KMS-11 (cell line): Measurements from ENCODE around the gene PHAF1.

Source experiments
- H2AFZ ChIP-seq: fragments of 200-600 bp; sonication (generic); 2 replicates; pipeline ENCODE4 v1.6.1; 2016; ENCODE audit warnings: antibody characterized with exemption, mixed run types, low read depth
- H3K27ac ChIP-seq: fragments of 200-600 bp; sonication (generic); 2 replicates; pipeline ENCODE4 v1.6.1; 2016; ENCODE audit warnings: mild to moderate bottlenecking, mixed run types
- H3K27me3 ChIP-seq: fragments of 200-600 bp; sonication (generic); 2 replicates; pipeline ENCODE4 v1.6.1; 2017; ENCODE audit warnings: mild to moderate bottlenecking, low read depth, mixed run types, moderate library complexity; ENCODE audit not compliant: insufficient read depth
- H3K36me3 ChIP-seq: fragments of 200-600 bp; sonication (generic); 2 replicates; pipeline ENCODE4 v1.6.1; 2017; ENCODE audit warnings: mild to moderate bottlenecking, mixed run types; ENCODE audit not compliant: insufficient read depth
- H3K4me1 ChIP-seq: fragments of 200-600 bp; sonication (generic); 2 replicates; pipeline ENCODE4 v1.6.1; 2016; ENCODE audit warnings: mild to moderate bottlenecking, low read depth, mixed run types; ENCODE audit not compliant: poor library complexity, severe bottlenecking
- H3K4me2 ChIP-seq: fragments of 200-600 bp; sonication (generic); 2 replicates; pipeline ENCODE4 v1.7.0; 2016; ENCODE audit warnings: mild to moderate bottlenecking, mixed run types
- H3K4me3 ChIP-seq: fragments of 200-600 bp; sonication (generic); IDR thresholded peaks from 2 replicates; pipeline ENCODE4 v1.6.1; 2017; ENCODE audit warnings: low read depth, low read length, mixed read lengths; ENCODE audit not compliant: insufficient read depth
- H3K79me2 ChIP-seq: fragments of 200-600 bp; sonication (generic); 2 replicates; pipeline ENCODE4 v1.6.1; 2016; ENCODE audit warnings: low read depth, mixed run types; ENCODE audit not compliant: insufficient read depth
- H3K9ac ChIP-seq: fragments of 200-600 bp; sonication (generic); 2 replicates; pipeline ENCODE4 v1.6.1; 2016; ENCODE audit warnings: mild to moderate bottlenecking, mixed run types
- H4K20me1 ChIP-seq: fragments of 200-600 bp; sonication (generic); 2 replicates; pipeline ENCODE4 v1.6.1; 2016; ENCODE audit warnings: mild to moderate bottlenecking, mixed run types; ENCODE audit not compliant: insufficient read depth
- CTCF ChIP-seq: fragments of 200-600 bp; sonication (generic); conservative IDR thresholded peaks from 2 replicates; pipeline ENCODE4 v1.6.1; 2017; ENCODE audit warnings: low read depth, mild to moderate bottlenecking, antibody characterized with exemption, low read length, moderate library complexity, mixed read lengths

The PHAF1 gene

GRCh38 chr16:67088551-67088950, 21.2 kb upstream of the PHAF1 start:
- no peaks in the 10 kb centered on the region for H3K79me2 ChIP-seq
- no peaks in the 10 kb centered on the region for H4K20me1 ChIP-seq
- H3K36me3 ChIP-seq, result no peaks in the 10 kb centered on the region
- H3K4me3 ChIP-seq, result no peak overlapping the region
- H3K9ac ChIP-seq, result no peak overlapping the region
- H3K4me1 ChIP-seq, result peaks cover 19% of the 10 kb centered on the region
- no peak for TF ChIP-seq CTCF
- no peak overlapping the region for H3K27ac ChIP-seq
- no peak overlapping the region for H3K4me2 ChIP-seq
- H3K27me3 ChIP-seq, result no peaks in the 10 kb centered on the region
- H2AFZ ChIP-seq, result no peak overlapping the region

GRCh38 chr16:67089101-67089500, 20.6 kb upstream of the PHAF1 start:
- Histone ChIP-seq H3K27ac (no peak overlapping the region), H4K20me1 (no peaks in the 10 kb centered on the region), H3K4me1 (peaks cover 13% of the 10 kb centered on the region), H2AFZ (no peak overlapping the region), H3K36me3 (no peaks in the 10 kb centered on the region), H3K9ac (no peak overlapping the region), H3K79me2 (no peaks in the 10 kb centered on the region), H3K27me3 (no peaks in the 10 kb centered on the region), H3K4me2 (no peak overlapping the region), H3K4me3 (no peak overlapping the region)
- TF ChIP-seq CTCF, result no peak

- Histone ChIP-seq H3K79me2 (no peaks in the 10 kb centered on the region), H3K4me1 (peaks cover 6% of the 10 kb centered on the region), H3K4me3 (no peak overlapping the region), H3K9ac (no peak overlapping the region), H4K20me1 (no peaks in the 10 kb centered on the region), H3K27ac (no peak overlapping the region), H2AFZ (no peak overlapping the region), H3K4me2 (no peak overlapping the region), H3K27me3 (no peaks in the 10 kb centered on the region), H3K36me3 (no peaks in the 10 kb centered on the region)
- no peak for TF ChIP-seq CTCF
Observed at GRCh38 chr16:67091906-67092566, 17.7 kb upstream of the PHAF1 start.

- no peaks in the 10 kb centered on the region for H4K20me1 ChIP-seq
- H3K4me1 ChIP-seq, result peaks cover 6% of the 10 kb centered on the region
- H3K27ac ChIP-seq, result no peak overlapping the region
- no peak overlapping the region for H3K4me2 ChIP-seq
- H3K27me3 ChIP-seq, result no peaks in the 10 kb centered on the region
- H3K4me3 ChIP-seq, result no peak overlapping the region
- H2AFZ ChIP-seq, result no peak overlapping the region
- no peaks in the 10 kb centered on the region for H3K36me3 ChIP-seq
- no peaks in the 10 kb centered on the region for H3K79me2 ChIP-seq
- TF ChIP-seq CTCF, result no peak
- H3K9ac ChIP-seq, result no peak overlapping the region
Observed at GRCh38 chr16:67093098-67093726, 16.5 kb upstream of the PHAF1 start.
